ENCODE results near the gene PLXNA1.

PLXNA1 gene

DNA sequence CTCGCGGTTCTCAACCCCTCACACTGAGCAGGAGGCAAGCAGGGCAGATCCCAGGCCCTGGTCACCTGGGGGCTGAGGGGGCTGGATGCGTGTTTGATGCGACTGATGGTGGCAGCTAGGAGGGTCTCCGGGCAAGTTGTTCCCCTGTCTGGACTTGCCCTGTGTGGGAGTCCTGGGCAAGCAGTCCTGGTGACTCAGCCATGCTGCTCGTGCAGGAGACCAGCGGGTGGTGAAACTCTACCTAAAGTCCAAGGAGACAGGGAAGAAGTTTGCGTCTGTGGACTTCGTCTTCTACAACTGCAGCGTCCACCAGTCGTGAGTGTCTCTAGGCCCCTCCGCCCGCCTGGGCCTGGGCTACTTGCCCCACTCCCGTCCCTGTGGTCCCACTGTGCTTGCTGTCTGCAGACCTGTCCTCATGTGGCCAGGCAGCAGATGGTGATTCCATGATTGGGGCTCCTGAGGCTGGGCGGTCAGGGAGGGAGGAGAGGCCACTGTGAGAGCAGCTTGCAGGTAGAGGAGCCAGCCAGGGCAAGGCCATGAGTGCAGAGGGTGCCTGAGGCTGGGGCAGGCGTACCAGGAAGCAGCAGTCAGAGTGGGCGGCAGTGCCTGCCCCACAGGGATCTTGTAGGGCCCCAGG, 23.1 kb downstream of the PLXNA1 start:
- no peak overlapping the region for H3K4me2 ChIP-seq (ENCODE audit: insufficient read depth, low read length)
- peaks cover 50% of the 10 kb centered on the region for H4K20me1 ChIP-seq (ENCODE audit: insufficient read depth, low read length)

DNA sequence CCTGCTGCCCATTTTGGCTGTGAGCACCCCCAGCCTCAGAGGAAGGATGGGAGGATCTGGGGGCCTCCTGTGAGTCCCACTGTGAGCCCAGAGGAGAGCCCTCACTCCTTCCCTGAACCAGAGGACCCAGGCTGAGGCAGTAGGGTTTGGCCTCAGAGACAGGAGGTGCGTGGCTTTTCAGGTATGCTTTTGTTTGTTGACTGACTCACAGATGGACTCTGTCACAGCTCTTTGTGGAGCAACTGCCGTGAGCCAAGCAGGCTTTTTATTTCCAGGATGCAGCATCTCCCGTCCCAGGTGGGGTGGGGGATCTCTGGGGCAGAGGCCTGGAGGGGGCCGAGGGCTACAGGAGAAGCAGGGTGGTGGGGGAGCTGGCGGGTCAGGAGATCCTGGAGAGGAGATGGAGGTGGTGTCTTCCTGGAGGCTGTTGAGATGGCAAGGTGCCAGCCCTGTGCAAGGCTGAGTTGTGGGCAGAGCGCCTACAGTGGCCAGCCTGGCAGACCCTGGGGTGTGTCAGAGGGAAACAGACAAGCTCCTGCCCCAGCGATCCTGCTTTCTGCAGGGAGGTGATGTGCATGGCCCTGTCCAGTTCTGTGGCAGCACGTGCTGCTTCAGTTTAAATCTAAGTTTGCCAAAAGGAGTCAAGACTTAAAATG, 24.0 kb downstream of the PLXNA1 start:
- TF ChIP-seq, protein P1, sequence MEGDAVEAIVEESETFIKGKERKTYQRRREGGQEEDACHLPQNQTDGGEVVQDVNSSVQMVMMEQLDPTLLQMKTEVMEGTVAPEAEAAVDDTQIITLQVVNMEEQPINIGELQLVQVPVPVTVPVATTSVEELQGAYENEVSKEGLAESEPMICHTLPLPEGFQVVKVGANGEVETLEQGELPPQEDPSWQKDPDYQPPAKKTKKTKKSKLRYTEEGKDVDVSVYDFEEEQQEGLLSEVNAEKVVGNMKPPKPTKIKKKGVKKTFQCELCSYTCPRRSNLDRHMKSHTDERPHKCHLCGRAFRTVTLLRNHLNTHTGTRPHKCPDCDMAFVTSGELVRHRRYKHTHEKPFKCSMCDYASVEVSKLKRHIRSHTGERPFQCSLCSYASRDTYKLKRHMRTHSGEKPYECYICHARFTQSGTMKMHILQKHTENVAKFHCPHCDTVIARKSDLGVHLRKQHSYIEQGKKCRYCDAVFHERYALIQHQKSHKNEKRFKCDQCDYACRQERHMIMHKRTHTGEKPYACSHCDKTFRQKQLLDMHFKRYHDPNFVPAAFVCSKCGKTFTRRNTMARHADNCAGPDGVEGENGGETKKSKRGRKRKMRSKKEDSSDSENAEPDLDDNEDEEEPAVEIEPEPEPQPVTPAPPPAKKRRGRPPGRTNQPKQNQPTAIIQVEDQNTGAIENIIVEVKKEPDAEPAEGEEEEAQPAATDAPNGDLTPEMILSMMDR (IDR thresholded peaks at IDR 0.05; ENCODE audit: borderline replicate concordance, extremely low read depth, low read length, poor library complexity, severe bottlenecking), result no peak
- no peak for TF ChIP-seq EZH2 (IDR thresholded peaks at IDR 0.05; ENCODE audit: borderline replicate concordance, low read depth, low read length, severe bottlenecking)
- no peak overlapping the region for H3K4me3 ChIP-seq (ENCODE audit: low read depth in 1 of 2, low read length in 2 of 2)
- H3K36me3 ChIP-seq (ENCODE audit: insufficient read depth, low read length), result peaks cover 56% of the 10 kb centered on the region
- DNase-seq, result no peak
- no peak overlapping the region for H3K9ac ChIP-seq (ENCODE audit: low read depth, low read length)
- H3K79me2 ChIP-seq (ENCODE audit: insufficient read depth, low read length), result no peaks in the 10 kb centered on the region
- no peak for ATAC-seq (ENCODE audit: insufficient read depth, low read depth)
- H3K27me3 ChIP-seq (ENCODE audit: insufficient read depth, low read length, poor library complexity), result no peaks in the 10 kb centered on the region
- H3K4me1 ChIP-seq (ENCODE audit: insufficient read depth, low read length), result no peaks in the 10 kb centered on the region
- peaks cover 44% of the 10 kb centered on the region for H4K20me1 ChIP-seq (ENCODE audit: insufficient read depth, low read length)
- no peak overlapping the region for H2AFZ ChIP-seq (ENCODE audit: low read depth, low read length)
- H3K9me3 ChIP-seq (ENCODE audit: insufficient read depth, low read length, severe bottlenecking), result no peaks in the 10 kb centered on the region
- H3K27ac ChIP-seq (ENCODE audit: low read length), result no peak overlapping the region
- no peak overlapping the region for H3K4me2 ChIP-seq (ENCODE audit: insufficient read depth, low read length)

More for the DNA sequence above, 23.1 kb downstream of the PLXNA1 start:
- ATAC-seq (ENCODE audit: insufficient read depth, low read depth) (no peak), DNase-seq (no peak)
- Histone ChIP-seq H3K79me2 (ENCODE audit: insufficient read depth, low read length) (peaks cover 3% of the 10 kb centered on the region; the same call in 1 of the 2 replicates), H2AFZ (ENCODE audit: low read depth, low read length) (no peak overlapping the region), H3K36me3 (ENCODE audit: insufficient read depth, low read length) (peaks cover 46% of the 10 kb centered on the region), H3K9me3 (ENCODE audit: insufficient read depth, low read length, severe bottlenecking) (no peaks in the 10 kb centered on the region), H3K4me3 (ENCODE audit: low read depth in 1 of 2, low read length in 2 of 2) (no peak overlapping the region), H3K9ac (ENCODE audit: low read depth, low read length) (no peak overlapping the region), H3K27ac (ENCODE audit: low read length) (no peak overlapping the region), H3K4me1 (ENCODE audit: insufficient read depth, low read length) (no peaks in the 10 kb centered on the region), H3K27me3 (ENCODE audit: insufficient read depth, low read length, poor library complexity) (no peaks in the 10 kb centered on the region)
- no peak for TF ChIP-seq EZH2 (IDR thresholded peaks at IDR 0.05; ENCODE audit: borderline replicate concordance, low read depth, low read length, severe bottlenecking)

DNA sequence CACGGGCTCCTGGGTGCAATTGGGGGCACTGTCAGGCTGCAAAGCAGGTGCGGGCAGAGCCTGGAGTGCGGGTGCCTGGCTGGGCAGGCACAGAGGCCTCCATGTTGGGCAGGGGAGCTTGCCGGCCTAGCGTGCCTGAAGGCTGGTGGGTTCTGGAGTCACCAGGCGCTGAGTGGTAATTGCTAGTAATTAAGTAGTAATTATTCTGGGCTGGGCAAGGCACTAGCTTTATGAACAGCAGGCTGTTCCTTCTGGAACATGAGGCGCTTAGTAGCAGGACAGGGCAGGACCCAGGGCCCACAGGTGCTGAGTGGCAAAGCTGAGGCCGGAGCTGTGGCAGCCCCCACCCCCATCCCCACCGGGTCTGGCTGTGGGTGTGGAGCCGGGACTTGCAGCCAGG, 25.3 kb downstream of the PLXNA1 start:
- H3K27me3 ChIP-seq (ENCODE audit: insufficient read depth, low read length, poor library complexity), result no peaks in the 10 kb centered on the region
- peaks cover 44% of the 10 kb centered on the region for H4K20me1 ChIP-seq (ENCODE audit: insufficient read depth, low read length)
- no peak overlapping the region for H3K9ac ChIP-seq (ENCODE audit: low read depth, low read length)
- H3K4me3 ChIP-seq (ENCODE audit: low read depth in 1 of 2, low read length in 2 of 2), result no peak overlapping the region
- no peak overlapping the region for H2AFZ ChIP-seq (ENCODE audit: low read depth, low read length)
- H3K4me2 ChIP-seq (ENCODE audit: insufficient read depth, low read length), result no peak overlapping the region
- ATAC-seq (ENCODE audit: insufficient read depth, low read depth), result no peak
- H3K4me1 ChIP-seq (ENCODE audit: insufficient read depth, low read length), result no peaks in the 10 kb centered on the region
- TF ChIP-seq, protein P1 (IDR thresholded peaks at IDR 0.05; ENCODE audit: borderline replicate concordance, extremely low read depth, low read length, poor library complexity, severe bottlenecking), result no peak
- TF ChIP-seq EZH2 (IDR thresholded peaks at IDR 0.05; ENCODE audit: borderline replicate concordance, low read depth, low read length, severe bottlenecking), result no peak
- no peak overlapping the region for H3K27ac ChIP-seq (ENCODE audit: low read length)
- peaks cover 65% of the 10 kb centered on the region for H3K36me3 ChIP-seq (ENCODE audit: insufficient read depth, low read length)
- DNase-seq, result no peak
- H3K79me2 ChIP-seq (ENCODE audit: insufficient read depth, low read length), result no peaks in the 10 kb centered on the region
- no peaks in the 10 kb centered on the region for H3K9me3 ChIP-seq (ENCODE audit: insufficient read depth, low read length, severe bottlenecking)

DNA sequence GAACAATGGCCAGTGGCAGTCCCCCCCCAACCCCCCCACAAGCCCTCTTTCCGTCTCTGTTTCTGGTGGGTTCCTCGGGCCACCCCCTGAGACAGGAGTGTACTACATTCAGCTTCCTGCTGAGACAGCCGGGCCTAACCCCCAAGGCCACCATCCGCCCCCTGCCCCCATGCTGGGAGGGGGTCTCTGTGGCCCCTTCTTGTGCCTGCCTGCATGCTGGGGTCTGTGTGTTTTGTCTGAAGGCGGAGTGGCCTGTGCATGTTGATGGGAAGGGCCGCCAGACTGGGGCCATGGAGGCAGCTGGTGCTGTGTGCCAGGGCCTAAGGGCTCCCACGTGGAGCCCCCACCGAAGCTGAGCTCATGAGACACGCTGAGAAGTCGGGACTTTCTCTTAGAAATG, 26.6 kb downstream of the PLXNA1 start:
- Histone ChIP-seq H4K20me1 (ENCODE audit: insufficient read depth, low read length) (peaks cover 36% of the 10 kb centered on the region), H3K27me3 (ENCODE audit: insufficient read depth, low read length, poor library complexity) (no peaks in the 10 kb centered on the region), H3K9me3 (ENCODE audit: insufficient read depth, low read length, severe bottlenecking) (no peaks in the 10 kb centered on the region), H3K4me2 (ENCODE audit: insufficient read depth, low read length) (no peak overlapping the region), H3K4me3 (ENCODE audit: low read depth in 1 of 2, low read length in 2 of 2) (no peak overlapping the region), H3K36me3 (ENCODE audit: insufficient read depth, low read length) (peaks cover 69% of the 10 kb centered on the region), H3K27ac (ENCODE audit: low read length) (no peak overlapping the region), H3K79me2 (ENCODE audit: insufficient read depth, low read length) (no peaks in the 10 kb centered on the region), H3K4me1 (ENCODE audit: insufficient read depth, low read length) (no peaks in the 10 kb centered on the region), H3K9ac (ENCODE audit: low read depth, low read length) (no peak overlapping the region), H2AFZ (ENCODE audit: low read depth, low read length) (no peak overlapping the region)
- no peak for ATAC-seq (ENCODE audit: insufficient read depth, low read depth)
- DNase-seq, result no peak
- TF ChIP-seq EZH2 (IDR thresholded peaks at IDR 0.05; ENCODE audit: borderline replicate concordance, low read depth, low read length, severe bottlenecking), result no peak
- TF ChIP-seq, protein P1 (IDR thresholded peaks at IDR 0.05; ENCODE audit: borderline replicate concordance, extremely low read depth, low read length, poor library complexity, severe bottlenecking), result no peak

Measured in DND-41 (cell line).